H1 (cell line): ENCODE measurements around the gene DRD5. TPM values are rescaled to one million over a fixed set of nuclear protein-coding genes. Genes with fewer than 3 reads are reported as not detected.

Source experiments
- POU5F1 ChIP-seq: IDR thresholded peaks from 2 replicates; pipeline ENCODE4 v1.6.1; 2011; ENCODE audit warnings: low read depth, mild to moderate bottlenecking, low read length, moderate library complexity
- SP4 ChIP-seq: IDR thresholded peaks from 2 replicates; pipeline ENCODE4 v1.6.1; 2012; ENCODE audit warnings: low read length, inconsistent platforms
- polyA plus RNA-seq, 7 experiments: library from polyadenylated mRNA; depleted of rRNA in 3 of 7; stranded (reverse) in 5 of 7; unstranded in 2 of 7; fragments of >200 nt in 5 of 7; fragments of 200-250 nt in 2 of 7; gene quantifications; 1 replicate in 5 of 7; 2 replicates in 1 of 7; 4 replicates in 1 of 7; pipeline versions ENCODE4 v1.2.1 to v1.2.3, GENCODE V29; 2011 to 2013; ENCODE audit warnings: missing spikeins in 2 of 7, mixed read lengths in 2 of 7
- total RNA-seq: library from RNA; stranded (reverse); fragmentation: NEBNext Ultra II Directional; extraction: Animal tissue kit (Norgen Biotek cat#: 25700); gene quantifications from 2 replicates; pipeline ENCODE4 v1.2.1, GENCODE V29; 2021

DRD5 gene
- total and polyA plus RNA-seq, 2 of the 8 experiments (the other 6 are each of a cell fraction or from before 2014, with no cell fraction given), result 0.11 to 0.21 TPM

GRCh38 chr4:9758641-9759317 lies 22.7 kb upstream of the DRD5 start (continued):
- TF ChIP-seq SP4 (no peak), POU5F1 (no peak)
